ENCODE data around the gene IMPDH2. TPM values are rescaled to one million over a fixed set of nuclear protein-coding genes. Genes with fewer than 3 reads are reported as not detected.

IMPDH2 gene
- polyA plus RNA-seq, 3 donors = 20.8 to 67.3 (median 21.0) TPM

- no peak overlapping the region for H3K4me3 ChIP-seq (replicated peaks in 1 of 3; ENCODE audit: low read depth in 2 of 3, low read length in 3 of 3)
- no peak overlapping the region for H3K4me2 ChIP-seq (replicated peaks; ENCODE audit: extremely low read depth, low read length, poor library complexity, severe bottlenecking)
- no peak overlapping the region for H3K9ac ChIP-seq (ENCODE audit: insufficient read depth, low read length, poor library complexity, severe bottlenecking)
- H3K27ac ChIP-seq (ENCODE audit: low read depth in 1 of 2, low read length in 2 of 2) = no peak overlapping the region
- H3K4me3 Mint-ChIP-seq = no peak overlapping the region
- DNase-seq = no peak
- WGBS (ENCODE audit: insufficient coverage) = 100% methylated on average over 1 of the region's 5 CpGs
- no peaks in the 10 kb centered on the region for H4K20me1 ChIP-seq (ENCODE audit: insufficient read depth, low read length)
- H3K27ac Mint-ChIP-seq = no peak overlapping the region
- H3K27me3 ChIP-seq (ENCODE audit: control insufficient read depth in 2 of 2, insufficient read depth in 2 of 2, low read length in 2 of 2) = no peaks in the 10 kb centered on the region
- peaks cover 11 to 25% of the 10 kb centered on the region in 2 donors for H3K36me3 Mint-ChIP-seq
- no peaks in the 10 kb centered on the region for H3K9me3 Mint-ChIP-seq
- TF ChIP-seq CTCF (IDR thresholded peaks at IDR 0.05) = no peak
- intact Hi-C loops (cut with micrococcal nuclease) = loop anchor here in 1 of 2 donors (10.0 kb wide), 1 partner anchor 163 kb away; no protein-coding TSS in a partner anchor
- peaks cover 6 to 22% of the 10 kb centered on the region in 2 donors for H3K36me3 ChIP-seq (replicated peaks in 1 of 2; ENCODE audit: control insufficient read depth in 1 of 2, insufficient read depth in 2 of 2, low read length in 2 of 2)
- no peak overlapping the region for H2AFZ ChIP-seq (ENCODE audit: insufficient read depth, low read depth, low read length, poor library complexity, severe bottlenecking)
- no peaks in the 10 kb centered on the region for H3K9me3 ChIP-seq (replicated peaks in 1 of 2; ENCODE audit: control insufficient read depth in 1 of 2, insufficient read depth in 1 of 2, low read length in 2 of 2)
- peaks cover 21 to 27% of the 10 kb centered on the region in 2 donors for H3K4me1 ChIP-seq (ENCODE audit: control insufficient read depth in 1 of 2, insufficient read depth in 2 of 2, low read length in 2 of 2)
- no peaks in the 10 kb centered on the region for H3K27me3 Mint-ChIP-seq (ENCODE audit: low read depth in 3 of 3)
- H3K4me1 Mint-ChIP-seq = peaks cover 27% of the 10 kb centered on the region
- H3K79me2 ChIP-seq (ENCODE audit: insufficient read depth, low read length) = peaks cover 23% of the 10 kb centered on the region
Observed at GRCh38 chr3:48991851-48992545, 37.2 kb downstream of the IMPDH2 start.

- Histone ChIP-seq H3K79me2 (ENCODE audit: insufficient read depth, low read length) (peaks cover 23% of the 10 kb centered on the region), H3K4me2 (replicated peaks; ENCODE audit: extremely low read depth, low read length, poor library complexity, severe bottlenecking) (peak overlapping the region; percentile 99), H2AFZ (ENCODE audit: insufficient read depth, low read depth, low read length, poor library complexity, severe bottlenecking) (peak overlapping the region; percentile 100), H4K20me1 (ENCODE audit: insufficient read depth, low read length) (no peaks in the 10 kb centered on the region), H3K27me3 (ENCODE audit: control insufficient read depth in 2 of 2, insufficient read depth in 2 of 2, low read length in 2 of 2) (no peaks in the 10 kb centered on the region), H3K4me1 (ENCODE audit: control insufficient read depth in 1 of 2, insufficient read depth in 2 of 2, low read length in 2 of 2) (peaks cover 21 to 27% of the 10 kb centered on the region in 2 donors), H3K4me3 (replicated peaks in 1 of 3; ENCODE audit: low read depth in 2 of 3, low read length in 3 of 3) (peak overlapping the region; percentile 83 to 96 (median 96)), H3K36me3 (replicated peaks in 1 of 2; ENCODE audit: control insufficient read depth in 1 of 2, insufficient read depth in 2 of 2, low read length in 2 of 2) (peaks cover 10 to 30% of the 10 kb centered on the region in 2 donors), H3K9ac (ENCODE audit: insufficient read depth, low read length, poor library complexity, severe bottlenecking) (peak overlapping the region; percentile 82), H3K27ac (ENCODE audit: low read depth in 1 of 2, low read length in 2 of 2) (peak overlapping the region in 1 of 2 donors; percentile 72), H3K9me3 (replicated peaks in 1 of 2; ENCODE audit: control insufficient read depth in 1 of 2, insufficient read depth in 1 of 2, low read length in 2 of 2) (no peaks in the 10 kb centered on the region)
- intact Hi-C loops (cut with micrococcal nuclease) = loop anchor here in 1 of 2 donors (10.0 kb wide), 1 partner anchor 164 kb away; no protein-coding TSS in a partner anchor
- Mint-ChIP-seq H3K27me3 (ENCODE audit: low read depth in 3 of 3) (no peaks in the 10 kb centered on the region), H3K9me3 (no peaks in the 10 kb centered on the region), H3K4me1 (peaks cover 27% of the 10 kb centered on the region), H3K4me3 (peak overlapping the region; percentile 92), H3K27ac (peak overlapping the region in 6 of 7 donors; percentile 58 to 89 (median 74)), H3K36me3 (peaks cover 16 to 29% of the 10 kb centered on the region in 2 donors)
- no peak for TF ChIP-seq CTCF (IDR thresholded peaks at IDR 0.05)
- peak; percentile 12 to 43 (median 42) for DNase-seq
- WGBS (ENCODE audit: insufficient coverage) = 2% methylated on average over 33 of the region's 40 CpGs
Observed at GRCh38 chr3:48990636-48991469, 38.3 kb downstream of the IMPDH2 start.

All from CD14-positive monocyte (primary cell).